Activated B cell treated with CpG ODN at 0.5 μM for 24 hours (primary cell): Measurements from ENCODE around the gene GADL1. TPM values are rescaled to one million over a fixed set of nuclear protein-coding genes. Genes with fewer than 3 reads are reported as not detected.
A peak's percentile ranks its signal among the peaks of the same experiment; 100 is the strongest.

Experiments used
- ATAC-seq: fragments of 200-7000 bp; cut with Tn5 transposase; one replicate; pipeline ENCODE4 v1.10.0; 2021; ENCODE audit warnings: low read depth, mild to moderate bottlenecking, moderate library complexity
- CTCF ChIA-PET: fragments of 350-600 bp; sonication (Branson Sonifier 250); formaldehyde crosslinking; loops from one replicate; lab custom pipeline; 2021; ENCODE audit warnings: antibody characterized with exemption; lab: Charles Lee
- POLR2A ChIA-PET: fragments of 350-600 bp; sonication (Branson Sonifier 250); formaldehyde crosslinking; loops from one replicate; lab custom pipeline; 2021; ENCODE audit warnings: antibody characterized with exemption; lab: Charles Lee
- DNase-seq: peaks from one replicate; pipeline ENCODE4 v3.0.0; 2022
- H3K27ac Mint-ChIP-seq: one replicate; pipeline ENCODE4 v1.8.0; 2020; ENCODE audit warnings: mixed read lengths
- H3K27me3 Mint-ChIP-seq: one replicate; pipeline ENCODE4 v1.8.0; 2021; ENCODE audit warnings: mixed read lengths
- H3K36me3 Mint-ChIP-seq: one replicate; pipeline ENCODE4 v1.8.0; 2021; ENCODE audit warnings: low read depth, mixed read lengths
- H3K4me1 Mint-ChIP-seq: one replicate; pipeline ENCODE4 v1.8.0; 2021; ENCODE audit warnings: mixed read lengths
- H3K4me3 Mint-ChIP-seq: one replicate; pipeline ENCODE4 v1.8.0; 2020; ENCODE audit warnings: mild to moderate bottlenecking, mixed read lengths
- H3K9me3 Mint-ChIP-seq: one replicate; pipeline ENCODE4 v1.8.0; 2020; ENCODE audit warnings: mixed read lengths
- intact Hi-C: fragments of 100-400 bp; cut with micrococcal nuclease; formaldehyde crosslinking; loops from one replicate; pipeline ENCODE4 v1.15.1; 2024
- total RNA-seq: library from RNA; stranded (reverse); gene quantifications from 2 replicates; pipeline ENCODE4 v1.2.3, GENCODE V29; 2022
- TF ChIP-seq, protein P1 (sequence below): fragments of 200-600 bp; IDR thresholded peaks from one replicate; pipeline ENCODE4 v1.8.0; 2022; ENCODE audit warnings: antibody characterized with exemption, mild to moderate bottlenecking

The GADL1 gene
- total RNA-seq, 1 donor from 2014 or later, result not detected

DNA sequence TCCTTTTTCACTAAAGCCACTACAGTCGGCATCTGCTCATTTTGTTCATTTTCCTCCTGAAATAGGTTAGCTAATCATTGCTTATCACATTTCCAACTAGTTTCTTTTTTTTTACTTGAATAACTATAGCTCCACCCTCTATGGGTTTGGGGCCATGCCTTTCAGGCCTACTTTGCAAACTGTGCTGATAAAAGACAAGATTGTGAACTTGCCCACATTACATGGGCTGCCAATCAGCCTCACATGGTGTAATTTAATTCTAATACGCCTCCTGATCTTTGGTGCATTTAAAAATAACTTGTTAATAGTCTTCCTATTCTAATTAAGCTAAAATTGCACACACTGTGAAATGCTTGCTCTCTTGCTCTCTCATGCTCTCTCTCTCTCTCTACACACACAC, 197.6 kb downstream of the GADL1 start:
- Mint-ChIP-seq H3K27me3 (no peaks in the 10 kb centered on the region), H3K4me3 (no peak overlapping the region), H3K36me3 (peaks cover 73% of the 10 kb centered on the region), H3K4me1 (peaks cover 44% of the 10 kb centered on the region), H3K9me3 (no peaks in the 10 kb centered on the region), H3K27ac (peak overlapping the region; percentile 72)
- intact Hi-C loops, result loop anchor here (10.0 kb wide), 1 partner anchor 682 kb away; no protein-coding TSS in a partner anchor
- ChIA-PET POLR2A (no interaction called here), CTCF (interaction anchor here (0.9 to 2.0 kb wide), 3 partner anchors 330 to 499 kb away, joined by 4 to 9 read pairs (median 7); no protein-coding TSS in a partner anchor)
- DNase-seq, result no peak
- no peak for ATAC-seq
- TF ChIP-seq, protein P1, sequence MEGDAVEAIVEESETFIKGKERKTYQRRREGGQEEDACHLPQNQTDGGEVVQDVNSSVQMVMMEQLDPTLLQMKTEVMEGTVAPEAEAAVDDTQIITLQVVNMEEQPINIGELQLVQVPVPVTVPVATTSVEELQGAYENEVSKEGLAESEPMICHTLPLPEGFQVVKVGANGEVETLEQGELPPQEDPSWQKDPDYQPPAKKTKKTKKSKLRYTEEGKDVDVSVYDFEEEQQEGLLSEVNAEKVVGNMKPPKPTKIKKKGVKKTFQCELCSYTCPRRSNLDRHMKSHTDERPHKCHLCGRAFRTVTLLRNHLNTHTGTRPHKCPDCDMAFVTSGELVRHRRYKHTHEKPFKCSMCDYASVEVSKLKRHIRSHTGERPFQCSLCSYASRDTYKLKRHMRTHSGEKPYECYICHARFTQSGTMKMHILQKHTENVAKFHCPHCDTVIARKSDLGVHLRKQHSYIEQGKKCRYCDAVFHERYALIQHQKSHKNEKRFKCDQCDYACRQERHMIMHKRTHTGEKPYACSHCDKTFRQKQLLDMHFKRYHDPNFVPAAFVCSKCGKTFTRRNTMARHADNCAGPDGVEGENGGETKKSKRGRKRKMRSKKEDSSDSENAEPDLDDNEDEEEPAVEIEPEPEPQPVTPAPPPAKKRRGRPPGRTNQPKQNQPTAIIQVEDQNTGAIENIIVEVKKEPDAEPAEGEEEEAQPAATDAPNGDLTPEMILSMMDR, result no peak

DNA sequence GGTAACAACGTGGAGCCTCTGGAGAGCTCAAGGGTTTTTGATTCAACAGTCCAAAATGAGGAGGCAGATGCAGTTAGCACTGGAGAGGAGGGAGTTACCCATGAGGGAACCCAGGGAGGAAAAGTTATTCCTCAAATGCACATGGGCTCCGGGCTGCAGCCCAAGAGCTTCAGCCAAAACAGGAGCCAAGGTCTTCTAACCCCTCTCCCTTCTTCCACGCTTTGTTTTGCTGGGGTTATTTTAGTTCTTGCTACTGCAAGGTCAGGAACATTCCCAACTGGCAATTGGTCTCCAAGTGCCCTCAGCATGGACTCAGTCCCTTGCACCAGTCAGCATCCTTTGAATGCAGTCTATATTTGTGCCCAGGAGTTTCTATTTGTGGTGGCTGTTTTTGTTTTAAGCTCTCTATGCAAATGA, 198.1 kb downstream of the GADL1 start:
- intact Hi-C loops, result loop anchor here (10.0 kb wide), 1 partner anchor 682 kb away; no protein-coding TSS in a partner anchor
- H3K27ac Mint-ChIP-seq, result peak overlapping the region; percentile 72
- POLR2A ChIA-PET, result no interaction called here
- H3K4me1 Mint-ChIP-seq, result peaks cover 45% of the 10 kb centered on the region
- H3K36me3 Mint-ChIP-seq, result peaks cover 76% of the 10 kb centered on the region
- H3K4me3 Mint-ChIP-seq, result no peak overlapping the region
- no peaks in the 10 kb centered on the region for H3K9me3 Mint-ChIP-seq
- ATAC-seq (no peak), DNase-seq (no peak)
- TF ChIP-seq, protein P1, result no peak
- CTCF ChIA-PET, result interaction anchor here (0.9 to 4.3 kb wide), 5 partner anchors 67 to 498 kb away, joined by 3 to 22 read pairs (median 7); no protein-coding TSS in a partner anchor
- no peaks in the 10 kb centered on the region for H3K27me3 Mint-ChIP-seq

DNA sequence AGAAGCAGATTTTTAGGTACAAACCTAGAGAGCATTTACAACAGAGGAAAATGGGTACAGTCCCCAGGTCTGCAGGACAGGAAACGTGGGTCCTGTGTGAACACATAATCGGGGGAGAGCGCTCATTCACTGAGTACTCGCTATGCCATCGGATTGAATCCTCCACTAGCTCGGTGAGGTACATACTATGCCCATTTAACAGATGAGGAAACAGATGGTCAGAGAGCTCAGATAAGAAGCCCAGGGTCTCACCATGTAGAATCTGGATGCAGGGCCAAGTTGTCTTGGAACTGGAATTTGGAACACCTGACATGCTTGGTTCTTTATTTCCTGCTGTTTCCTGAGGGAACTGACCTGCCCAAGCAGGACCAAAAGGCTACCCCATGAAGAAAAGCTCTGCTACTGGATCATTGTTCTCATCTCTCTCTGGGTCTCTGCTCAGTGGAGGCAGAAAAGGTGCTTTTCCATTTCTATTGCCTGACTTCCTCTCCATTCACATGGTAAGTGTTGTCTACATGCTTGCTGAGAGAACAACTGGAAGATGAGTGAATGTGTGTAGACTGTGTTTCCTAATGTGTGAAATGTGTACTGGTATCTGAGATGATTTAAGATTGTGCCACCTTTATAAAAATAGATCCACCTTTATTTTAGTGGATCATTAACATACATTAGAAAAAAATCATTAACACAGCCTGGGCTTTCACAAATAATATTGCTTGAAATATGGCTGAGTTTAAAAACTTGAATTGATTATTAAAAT, 199.0 kb downstream of the GADL1 start:
- Mint-ChIP-seq H3K9me3 (no peaks in the 10 kb centered on the region), H3K4me1 (peaks cover 52% of the 10 kb centered on the region), H3K4me3 (no peak overlapping the region), H3K36me3 (peaks cover 82% of the 10 kb centered on the region), H3K27ac (peak overlapping the region; percentile 24), H3K27me3 (no peaks in the 10 kb centered on the region)
- TF ChIP-seq, protein P1, result no peak
- DNase-seq, result no peak
- intact Hi-C loops, result loop anchor here (10.0 kb wide), 1 partner anchor 681 kb away; no protein-coding TSS in a partner anchor
- ChIA-PET POLR2A (no interaction called here), CTCF (interaction anchor here (0.9 to 4.3 kb wide), 7 partner anchors 28 to 582 kb away, joined by 3 to 49 read pairs (median 9); no protein-coding TSS in a partner anchor)
- ATAC-seq, result no peak

DNA sequence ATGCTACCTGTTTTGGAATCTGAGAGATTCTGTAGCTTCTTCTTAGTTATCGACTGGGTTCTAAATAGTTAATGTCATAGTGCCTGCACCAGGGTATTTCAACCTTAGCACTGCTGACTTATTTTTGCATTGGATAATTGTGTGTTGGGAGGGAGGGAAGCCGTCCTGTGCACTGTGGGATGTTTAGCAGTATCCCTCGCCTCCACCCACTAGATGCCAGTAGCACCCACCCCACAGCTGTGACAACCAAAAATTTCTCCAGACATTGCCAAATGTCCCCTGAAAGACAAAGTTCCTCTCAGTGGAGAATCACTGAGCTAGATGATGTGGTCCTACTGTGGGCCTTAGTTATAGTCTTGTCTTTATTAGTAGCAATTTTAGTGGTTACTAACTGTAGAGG, 199.8 kb downstream of the GADL1 start:
- no peak for ATAC-seq
- no peak overlapping the region for H3K4me3 Mint-ChIP-seq
- intact Hi-C loops, result loop anchor here (5.0 to 10.0 kb wide), 3 partner anchors 58 to 680 kb away; no protein-coding TSS in a partner anchor
- CTCF ChIA-PET, result interaction anchor here (1.0 to 4.3 kb wide), 10 partner anchors 23 to 652 kb away, joined by 3 to 49 read pairs (median 16); no protein-coding TSS in a partner anchor
- H3K4me1 Mint-ChIP-seq, result peaks cover 59% of the 10 kb centered on the region
- TF ChIP-seq, protein P1, result no peak
- peak overlapping the region; percentile 24 for H3K27ac Mint-ChIP-seq
- POLR2A ChIA-PET, result interaction anchor here (0.6 to 1.6 kb wide), 3 partner anchors 70 to 375 kb away, joined by 3 to 10 read pairs (median 4); no protein-coding TSS in a partner anchor
- H3K36me3 Mint-ChIP-seq, result peaks cover 89% of the 10 kb centered on the region
- no peaks in the 10 kb centered on the region for H3K27me3 Mint-ChIP-seq
- DNase-seq, result no peak
- H3K9me3 Mint-ChIP-seq, result no peaks in the 10 kb centered on the region
